Esophagus muscularis mucosa (tissue), 4 donors: ENCODE data around the gene F10.
"Not testable (repeated sequence)": the region's sequence is repeated elsewhere in the genome, so short reads cannot be mapped to it uniquely, and the experiment has no call there.

Experiments used
- CTCF ChIP-seq, 3 experiments: fragments of 200-600 bp in 2 of 3; fragments of 450-650 bp in 1 of 3; sonication (generic) in 2 of 3; IDR thresholded peaks; one replicate each; pipeline ENCODE4 v1.5.1; 2017 to 2019; ENCODE audit warnings: antibody characterized with exemption in 3 of 3, mild to moderate bottlenecking in 2 of 3, moderate library complexity in 1 of 3
- EP300 ChIP-seq: sonication (generic); formaldehyde crosslinking; IDR thresholded peaks from one replicate; pipeline ENCODE4 v1.6.1; 2017; ENCODE audit warnings: antibody characterized with exemption
- POLR2A ChIP-seq: fragments of 450-650 bp; IDR thresholded peaks from one replicate; pipeline ENCODE4 v1.6.1; 2017; ENCODE audit warnings: antibody characterized with exemption, moderate library complexity, mild to moderate bottlenecking, low read depth
- POLR2AphosphoS5 ChIP-seq, 2 donors: sonication (generic); formaldehyde crosslinking; IDR thresholded peaks; one replicate each; pipeline ENCODE4 v1.6.1; 2017; ENCODE audit warnings: antibody characterized with exemption in 2 of 2

- TF ChIP-seq CTCF (IDR thresholded peaks at IDR 0.05); POLR2A; POLR2AphosphoS5 (IDR thresholded peaks at IDR 0.05); EP300: not testable (repeated sequence)
Measured at GRCh38 chr13:113108521-113108920, 14.1 kb upstream of the F10 start.
